GM12864 (cell line): ENCODE measurements around the gene CCT5.

ENCODE experiments used
- DNase-seq: peaks from one replicate; pipeline ENCODE4 v3.0.0-alpha.2; 2011; ENCODE audit warnings: low read depth
- H3K4me3 ChIP-seq: 2 replicates; pipeline ENCODE4 v1.5.1; 2011; ENCODE audit warnings: mild to moderate bottlenecking, low read depth, low read length, control low read depth
- CTCF ChIP-seq: IDR thresholded peaks from 2 replicates; pipeline ENCODE4 v1.5.1; 2011; ENCODE audit warnings: low read depth, mild to moderate bottlenecking, moderate library complexity, low read length, control low read depth, inconsistent platforms; ENCODE audit errors: missing control alignments

The CCT5 gene

GRCh38 chr5:10301266-10301665 is 51.2 kb downstream of the CCT5 start:
- H3K4me3 ChIP-seq = no peak overlapping the region
- DNase-seq = no peak
- no peak for TF ChIP-seq CTCF

- no peak for TF ChIP-seq CTCF
- no peak for DNase-seq
- H3K4me3 ChIP-seq = no peak overlapping the region
Measured at GRCh38 chr5:10301842-10302610, 51.9 kb downstream of the CCT5 start.

GRCh38 chr5:10303201-10303600 is 53.1 kb downstream of the CCT5 start:
- DNase-seq = no peak
- TF ChIP-seq CTCF = no peak
- H3K4me3 ChIP-seq = no peak overlapping the region

GRCh38 chr5:10303699-10304170 is 53.7 kb downstream of the CCT5 start:
- no peak for DNase-seq
- TF ChIP-seq CTCF = no peak
- H3K4me3 ChIP-seq = no peak overlapping the region

- no peak for DNase-seq
- TF ChIP-seq CTCF = no peak
- H3K4me3 ChIP-seq = no peak overlapping the region
Measured at GRCh38 chr5:10304932-10305331, 54.9 kb downstream of the CCT5 start.

- H3K4me3 ChIP-seq = no peak overlapping the region
- TF ChIP-seq CTCF = no peak
- DNase-seq = no peak
Measured at GRCh38 chr5:10306114-10306513, 56.0 kb downstream of the CCT5 start.

- no peak overlapping the region; the same call in 1 of the 2 replicates for H3K4me3 ChIP-seq
- no peak for DNase-seq
- no peak for TF ChIP-seq CTCF
Measured at GRCh38 chr5:10306806-10307205, 56.7 kb downstream of the CCT5 start.
